KMS-11 (cell line): ENCODE measurements around the gene NGB.

Source experiments
- H2AFZ ChIP-seq: fragments of 200-600 bp; sonication (generic); 2 replicates; pipeline ENCODE4 v1.6.1; 2016; ENCODE audit warnings: antibody characterized with exemption, mixed run types, low read depth
- H3K27ac ChIP-seq: fragments of 200-600 bp; sonication (generic); 2 replicates; pipeline ENCODE4 v1.6.1; 2016; ENCODE audit warnings: mild to moderate bottlenecking, mixed run types
- H3K27me3 ChIP-seq: fragments of 200-600 bp; sonication (generic); 2 replicates; pipeline ENCODE4 v1.6.1; 2017; ENCODE audit warnings: mild to moderate bottlenecking, low read depth, mixed run types, moderate library complexity; ENCODE audit not compliant: insufficient read depth
- H3K36me3 ChIP-seq: fragments of 200-600 bp; sonication (generic); 2 replicates; pipeline ENCODE4 v1.6.1; 2017; ENCODE audit warnings: mild to moderate bottlenecking, mixed run types; ENCODE audit not compliant: insufficient read depth
- H3K4me1 ChIP-seq: fragments of 200-600 bp; sonication (generic); 2 replicates; pipeline ENCODE4 v1.6.1; 2016; ENCODE audit warnings: mild to moderate bottlenecking, low read depth, mixed run types; ENCODE audit not compliant: poor library complexity, severe bottlenecking
- H3K4me2 ChIP-seq: fragments of 200-600 bp; sonication (generic); 2 replicates; pipeline ENCODE4 v1.7.0; 2016; ENCODE audit warnings: mild to moderate bottlenecking, mixed run types
- H3K4me3 ChIP-seq: fragments of 200-600 bp; sonication (generic); IDR thresholded peaks from 2 replicates; pipeline ENCODE4 v1.6.1; 2017; ENCODE audit warnings: low read depth, low read length, mixed read lengths; ENCODE audit not compliant: insufficient read depth
- H3K79me2 ChIP-seq: fragments of 200-600 bp; sonication (generic); 2 replicates; pipeline ENCODE4 v1.6.1; 2016; ENCODE audit warnings: low read depth, mixed run types; ENCODE audit not compliant: insufficient read depth
- H3K9ac ChIP-seq: fragments of 200-600 bp; sonication (generic); 2 replicates; pipeline ENCODE4 v1.6.1; 2016; ENCODE audit warnings: mild to moderate bottlenecking, mixed run types
- H4K20me1 ChIP-seq: fragments of 200-600 bp; sonication (generic); 2 replicates; pipeline ENCODE4 v1.6.1; 2016; ENCODE audit warnings: mild to moderate bottlenecking, mixed run types; ENCODE audit not compliant: insufficient read depth
- TF ChIP-seq, protein P1 (sequence below): fragments of 200-600 bp; sonication (generic); conservative IDR thresholded peaks from 2 replicates; pipeline ENCODE4 v1.6.1; 2017; ENCODE audit warnings: low read depth, mild to moderate bottlenecking, antibody characterized with exemption, low read length, moderate library complexity, mixed read lengths

The NGB gene

DNA sequence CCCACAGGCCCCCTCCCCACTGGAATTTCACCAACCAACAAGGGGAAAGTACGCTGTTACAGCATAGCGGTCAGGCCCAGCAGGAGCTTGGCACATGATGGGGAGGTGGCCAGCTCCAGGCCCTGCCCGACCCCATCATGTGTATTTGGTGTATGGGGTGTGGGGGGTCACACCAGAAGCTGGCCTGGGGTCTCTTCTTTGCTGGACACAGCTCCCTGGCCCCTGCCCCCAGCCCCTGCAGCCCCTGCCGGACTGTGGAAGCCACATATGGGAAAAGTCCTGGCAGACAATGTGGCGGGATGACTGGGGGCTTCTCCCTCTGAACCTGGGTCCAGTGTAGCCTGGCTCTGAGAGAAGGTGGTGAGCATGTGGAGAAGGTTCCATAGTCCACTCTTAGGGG is 12.4 kb downstream of the NGB start:
- no peaks in the 10 kb centered on the region for H4K20me1 ChIP-seq
- no peak overlapping the region for H3K4me3 ChIP-seq
- H3K27me3 ChIP-seq = no peaks in the 10 kb centered on the region
- no peaks in the 10 kb centered on the region for H3K4me1 ChIP-seq
- H3K36me3 ChIP-seq = no peaks in the 10 kb centered on the region
- no peak overlapping the region for H3K4me2 ChIP-seq
- H3K9ac ChIP-seq = no peak overlapping the region
- no peaks in the 10 kb centered on the region for H3K79me2 ChIP-seq
- TF ChIP-seq, protein P1, sequence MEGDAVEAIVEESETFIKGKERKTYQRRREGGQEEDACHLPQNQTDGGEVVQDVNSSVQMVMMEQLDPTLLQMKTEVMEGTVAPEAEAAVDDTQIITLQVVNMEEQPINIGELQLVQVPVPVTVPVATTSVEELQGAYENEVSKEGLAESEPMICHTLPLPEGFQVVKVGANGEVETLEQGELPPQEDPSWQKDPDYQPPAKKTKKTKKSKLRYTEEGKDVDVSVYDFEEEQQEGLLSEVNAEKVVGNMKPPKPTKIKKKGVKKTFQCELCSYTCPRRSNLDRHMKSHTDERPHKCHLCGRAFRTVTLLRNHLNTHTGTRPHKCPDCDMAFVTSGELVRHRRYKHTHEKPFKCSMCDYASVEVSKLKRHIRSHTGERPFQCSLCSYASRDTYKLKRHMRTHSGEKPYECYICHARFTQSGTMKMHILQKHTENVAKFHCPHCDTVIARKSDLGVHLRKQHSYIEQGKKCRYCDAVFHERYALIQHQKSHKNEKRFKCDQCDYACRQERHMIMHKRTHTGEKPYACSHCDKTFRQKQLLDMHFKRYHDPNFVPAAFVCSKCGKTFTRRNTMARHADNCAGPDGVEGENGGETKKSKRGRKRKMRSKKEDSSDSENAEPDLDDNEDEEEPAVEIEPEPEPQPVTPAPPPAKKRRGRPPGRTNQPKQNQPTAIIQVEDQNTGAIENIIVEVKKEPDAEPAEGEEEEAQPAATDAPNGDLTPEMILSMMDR = no peak
- no peak overlapping the region for H3K27ac ChIP-seq
- H2AFZ ChIP-seq = no peak overlapping the region

GRCh38 chr14:77257700-77258099 is 13.3 kb downstream of the NGB start:
- Histone ChIP-seq H3K9ac (no peak overlapping the region), H3K79me2 (no peaks in the 10 kb centered on the region), H3K27me3 (no peaks in the 10 kb centered on the region), H3K36me3 (no peaks in the 10 kb centered on the region), H4K20me1 (no peaks in the 10 kb centered on the region), H3K4me2 (no peak overlapping the region), H3K4me3 (no peak overlapping the region), H3K4me1 (no peaks in the 10 kb centered on the region), H3K27ac (no peak overlapping the region), H2AFZ (no peak overlapping the region)
- TF ChIP-seq, protein P1 = no peak

GRCh38 chr14:77256694-77257093 is 14.3 kb downstream of the NGB start:
- Histone ChIP-seq H4K20me1 (no peaks in the 10 kb centered on the region), H3K79me2 (no peaks in the 10 kb centered on the region), H2AFZ (no peak overlapping the region), H3K4me1 (no peaks in the 10 kb centered on the region), H3K4me3 (no peak overlapping the region), H3K4me2 (no peak overlapping the region), H3K9ac (no peak overlapping the region), H3K27ac (no peak overlapping the region), H3K36me3 (no peaks in the 10 kb centered on the region), H3K27me3 (no peaks in the 10 kb centered on the region)
- TF ChIP-seq, protein P1 = no peak

GRCh38 chr14:77253333-77254190 is 17.4 kb downstream of the NGB start:
- H3K9ac ChIP-seq = no peak overlapping the region
- no peak overlapping the region for H2AFZ ChIP-seq
- no peaks in the 10 kb centered on the region for H4K20me1 ChIP-seq
- TF ChIP-seq, protein P1 = no peak
- no peaks in the 10 kb centered on the region for H3K79me2 ChIP-seq
- no peaks in the 10 kb centered on the region for H3K4me1 ChIP-seq
- H3K4me3 ChIP-seq = no peak overlapping the region
- H3K27ac ChIP-seq = no peak overlapping the region
- no peak overlapping the region for H3K4me2 ChIP-seq
- H3K36me3 ChIP-seq = no peaks in the 10 kb centered on the region
- no peaks in the 10 kb centered on the region for H3K27me3 ChIP-seq
